GM12878 (cell line): ENCODE data around the gene CYTL1. TPM values are rescaled to one million over a fixed set of nuclear protein-coding genes. Genes with fewer than 3 reads are reported as not detected.

Experiments used
- ATAC-seq: fragments of 200-7000 bp; cut with Tn5 transposase; 3 replicates; pipeline ENCODE4 v1.9.1; 2020; ENCODE audit warnings: mild to moderate bottlenecking, moderate library complexity
- BruUV-seq: library from RNA; stranded (reverse); fragments of 400-500 nt; replicated peaks from 2 replicates; lab custom pipeline; 2021; lab: Mats Ljungman, UMichigan
- CTCF ChIA-PET: fragments of 300-600 bp; sonication (Branson Sonifier 250); formaldehyde crosslinking; extraction: SDS; loops from one replicate; lab custom pipeline; 2021; ENCODE audit warnings: inconsistent platforms; lab: Yijun Ruan, JAX
- POLR2A ChIA-PET: fragments of 350-600 bp; formaldehyde crosslinking; extraction: SDS; loops from one replicate; lab custom pipeline; 2021; ENCODE audit warnings: inconsistent platforms; lab: Charles Lee
- RAD21 ChIA-PET: fragments of 300-600 bp; sonication (Branson Sonifier 250); formaldehyde crosslinking; loops from one replicate; lab custom pipeline; 2023; ENCODE audit warnings: antibody characterized with exemption; ENCODE audit not compliant: unreplicated experiment; lab: Charles Lee
- SMC1A ChIA-PET: fragments of 300-600 bp; sonication (Branson Sonifier 250); formaldehyde crosslinking; loops from one replicate; lab custom pipeline; 2023; ENCODE audit not compliant: unreplicated experiment, uncharacterized antibody; lab: Charles Lee
- DNase-seq: peaks from one replicate; pipeline ENCODE4 v3.0.0-alpha.2; 2011; ENCODE audit warnings: low read depth, low spot score
- FAIRE-seq: peaks from 3 replicates; lab custom pipeline; 2011; peaks lifted over from hg19 to GRCh38; lab: Jason Lieb, UNC
- H2AFZ ChIP-seq: 2 replicates; pipeline ENCODE4 v1.6.0; 2011; ENCODE audit warnings: low read depth, low read length, control low read depth; ENCODE audit not compliant: control insufficient read depth
- H3K27ac ChIP-seq: 2 replicates; pipeline ENCODE4 v1.5.1; 2011; ENCODE audit warnings: control low read depth; ENCODE audit not compliant: control insufficient read depth, insufficient read depth
- H3K27me3 ChIP-seq, 2 experiments: replicated peaks in 1 of 2; 2 replicates each; pipeline versions ENCODE4 v1.6.0 to v1.6.1; 2011; ENCODE audit warnings: low read length in 1 of 2; ENCODE audit not compliant: control insufficient read depth in 2 of 2, insufficient read depth in 2 of 2
- H3K36me3 ChIP-seq, 2 experiments: 2 replicates each; pipeline ENCODE4 v1.5.1; 2011; ENCODE audit warnings: low read length in 1 of 2; ENCODE audit not compliant: control insufficient read depth in 2 of 2, insufficient read depth in 2 of 2
- H3K4me1 ChIP-seq: 2 replicates; pipeline ENCODE4 v1.6.1; 2011; ENCODE audit warnings: mild to moderate bottlenecking, low read length, moderate library complexity, mixed read lengths; ENCODE audit not compliant: control insufficient read depth, insufficient read depth
- H3K4me2 ChIP-seq: 2 replicates; pipeline ENCODE4 v1.6.0; 2011; ENCODE audit warnings: control low read depth; ENCODE audit not compliant: control insufficient read depth, insufficient read depth
- H3K4me3 ChIP-seq: fragments of 200-600 bp; sonication (generic); 2 replicates; pipeline ENCODE4 v1.5.1; 2016
- H3K79me2 ChIP-seq: 2 replicates; pipeline ENCODE4 v1.6.0; 2011; ENCODE audit warnings: low read length; ENCODE audit not compliant: control insufficient read depth, insufficient read depth
- H3K9ac ChIP-seq: 2 replicates; pipeline ENCODE4 v1.8.0; 2011; ENCODE audit warnings: low read length, control low read depth, mixed read lengths; ENCODE audit not compliant: control insufficient read depth, insufficient read depth
- H3K9me3 ChIP-seq: replicated peaks from 3 replicates; pipeline ENCODE4 v1.5.1; 2011; ENCODE audit warnings: mild to moderate bottlenecking, low read length; ENCODE audit not compliant: control insufficient read depth, insufficient read depth
- H4K20me1 ChIP-seq: 2 replicates; pipeline ENCODE4 v1.6.0; 2011; ENCODE audit not compliant: control insufficient read depth, insufficient read depth
- BRCA1 ChIP-seq: IDR thresholded peaks from 2 replicates; pipeline ENCODE4 v1.6.1; 2011; ENCODE audit warnings: low read depth, low read length, improper control_type of control experiment
- CEBPZ ChIP-seq: fragments of 150-350 bp; IDR thresholded peaks from 2 replicates; pipeline ENCODE4 v1.6.1; 2016; ENCODE audit warnings: low read depth, low read length
- CREM ChIP-seq: IDR thresholded peaks from 2 replicates; pipeline ENCODE4 v1.6.1; 2014; ENCODE audit warnings: antibody characterized with exemption, low read depth
- EP300 ChIP-seq, 2 experiments: fragments of 150-350 bp in 1 of 2; IDR thresholded peaks; 2 replicates each; pipeline ENCODE4 v1.6.1; 2011 to 2012; ENCODE audit warnings: low read depth in 2 of 2, low read length in 2 of 2, borderline replicate concordance in 1 of 2, improper control_type of control experiment in 1 of 2, inconsistent platforms in 1 of 2; ENCODE audit not compliant: control insufficient read depth in 1 of 2
- HCFC1 ChIP-seq: fragments of 150-350 bp; IDR thresholded peaks from 2 replicates; pipeline ENCODE4 v1.6.1; 2014; ENCODE audit warnings: low read length
- HSF1 ChIP-seq: fragments of 150-350 bp; IDR thresholded peaks from 2 replicates; pipeline ENCODE4 v1.6.1; 2014; ENCODE audit warnings: mild to moderate bottlenecking, low read depth, low read length
- IKZF1 ChIP-seq: fragments of 450-650 bp; conservative IDR thresholded peaks from 2 replicates; pipeline ENCODE4 v1.6.1; 2017; ENCODE audit warnings: antibody characterized with exemption, mild to moderate bottlenecking
- LARP7 ChIP-seq: fragments of 450-650 bp; IDR thresholded peaks from 2 replicates; pipeline ENCODE4 v1.6.1; 2017; ENCODE audit warnings: mild to moderate bottlenecking
- NR2C1 ChIP-seq: fragments of 450-650 bp; IDR thresholded peaks from 2 replicates; pipeline ENCODE4 v1.6.1; 2017; ENCODE audit warnings: antibody characterized with exemption, mild to moderate bottlenecking, moderate library complexity
- NRF1 ChIP-seq: conservative IDR thresholded peaks from 2 replicates; pipeline ENCODE4 v1.6.1; 2011; ENCODE audit warnings: mild to moderate bottlenecking, low read depth, low read length, improper control_type of control experiment
- PML ChIP-seq: IDR thresholded peaks from 2 replicates; pipeline ENCODE4 v1.6.1; 2012; ENCODE audit warnings: low read length, inconsistent platforms
- POLR2AphosphoS5 ChIP-seq: IDR thresholded peaks from 2 replicates; pipeline ENCODE4 v1.6.1; 2011; ENCODE audit warnings: mild to moderate bottlenecking, low read length, inconsistent platforms
- RAD51 ChIP-seq: fragments of 450-650 bp; IDR thresholded peaks from 2 replicates; pipeline ENCODE4 v1.6.1; 2016; ENCODE audit warnings: moderate library complexity, mild to moderate bottlenecking, inconsistent platforms
- RCOR1 ChIP-seq: conservative IDR thresholded peaks from 2 replicates; pipeline ENCODE4 v1.6.1; 2012; ENCODE audit warnings: low read depth, low read length, improper control_type of control experiment
- SP1 ChIP-seq: IDR thresholded peaks from one replicate; pipeline ENCODE4 v1.6.1; 2011; ENCODE audit warnings: low read depth, low read length
- ZNF207 ChIP-seq: fragments of 450-650 bp; IDR thresholded peaks from 2 replicates; pipeline ENCODE4 v1.6.1; 2014; ENCODE audit warnings: antibody characterized with exemption, mild to moderate bottlenecking, borderline replicate concordance
- WGBS: methylation state at CpG from one replicate; pipeline ENCODE4 v1.1.6; 2016; ENCODE audit warnings: low lambda C conversion rate; ENCODE audit not compliant: insufficient replicate concordance, insufficient coverage; ENCODE audit errors: missing lambda C conversion rate; 5-methylcytosine and 5-hydroxymethylcytosine counted together
- in situ Hi-C: fragments of 300-500 bp; cut with MboI; formaldehyde crosslinking; loops from 9 replicates; pipeline ENCODE4 v1.14.3; 2018; ENCODE audit warnings: mixed read lengths
- intact Hi-C: fragments of 100-400 bp; cut with micrococcal nuclease; formaldehyde crosslinking; loops from one replicate; pipeline ENCODE4 v1.14.2; 2022; ENCODE audit not compliant: unreplicated experiment
- polyA plus RNA-seq, 11 experiments: library from polyadenylated mRNA; depleted of rRNA in 4 of 11; unstranded in 6 of 11; stranded (reverse) in 5 of 11; fragments of >200 nt; fragmentation: Nextera tagmentation in 4 of 11; fragmentation: Illumina TruSeq in 1 of 11; extraction: Ambion mirVana in 4 of 11; extraction: Trizol in 1 of 11; gene quantifications; 1 replicate in 1 of 11; 2 replicates in 10 of 11; pipeline versions ENCODE4 v1.2.1 to v1.2.3, GENCODE V29; 2011 to 2016; ENCODE audit warnings: inconsistent platforms in 2 of 11, missing spikeins in 2 of 11, low read depth in 1 of 11
- total RNA-seq, 4 experiments: library from RNA; depleted of rRNA in 3 of 4; stranded (reverse); fragments of >200 nt in 3 of 4; fragmentation: Illumina TruSeq in 1 of 4; extraction: Trizol in 1 of 4; gene quantifications; 2 replicates each; pipeline versions ENCODE4 v1.2.1 to v1.2.3, GENCODE V29; 2013 to 2021

CYTL1 gene
- total and polyA plus RNA-seq, 10 of the 15 experiments (the other 5 are each of a cell fraction or from before 2014, with no cell fraction given) = not detected

GRCh38 chr4:4985844-4986243 is 33.4 kb downstream of the CYTL1 start (continued):
- no peak for TF ChIP-seq IKZF1

DNA sequence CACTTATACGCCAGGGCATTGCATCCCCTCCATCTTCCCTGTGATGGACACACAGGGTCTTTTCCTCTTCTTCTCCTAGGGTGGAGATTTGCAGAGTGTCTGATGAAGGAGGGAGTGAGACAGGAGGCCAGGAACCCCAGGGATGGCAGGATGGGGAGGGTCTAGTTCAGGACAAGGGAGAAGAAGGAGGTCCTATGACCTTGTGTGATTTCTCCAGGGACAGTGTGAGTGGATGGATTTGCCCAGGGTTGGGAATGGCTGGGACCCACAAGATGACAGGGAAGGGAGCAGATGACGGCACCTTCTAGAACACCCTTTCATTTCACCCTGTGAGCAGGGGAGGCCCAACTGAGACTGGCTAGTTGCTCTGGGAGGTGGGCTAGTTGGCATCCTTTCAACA is 34.2 kb downstream of the CYTL1 start:
- Histone ChIP-seq H3K4me1 (no peaks in the 10 kb centered on the region), H3K79me2 (no peaks in the 10 kb centered on the region), H3K27me3 (no peaks in the 10 kb centered on the region; a peak in 1 of 4 replicates), H3K9me3 (no peaks in the 10 kb centered on the region), H3K36me3 (no peaks in the 10 kb centered on the region), H3K4me2 (no peak overlapping the region), H3K4me3 (no peak overlapping the region), H4K20me1 (no peaks in the 10 kb centered on the region), H3K9ac (no peak overlapping the region), H2AFZ (no peak overlapping the region), H3K27ac (no peak overlapping the region)
- WGBS = 9% methylated on average over 2 of the region's 2 CpGs
- CTCF ChIA-PET = no interaction called here
- ATAC-seq (no peak), DNase-seq (no peak), FAIRE-seq (no peak)
- intact Hi-C loops = no loop called here
- no TSS peak for BruUV-seq
- RAD21 ChIA-PET = no interaction called here
- SMC1A ChIA-PET = no interaction called here
- in situ Hi-C loops = no loop called here
- TF ChIP-seq EP300 (IDR thresholded peaks at IDR 0.05; ENCODE audit: borderline replicate concordance in 1 of 2, control insufficient read depth in 1 of 2, low read depth in 2 of 2, low read length in 2 of 2) (no peak), SP1 (no peak), RAD51 (no peak), CREM (no peak), BRCA1 (no peak), LARP7 (no peak), NR2C1 (no peak), RCOR1 (no peak), ZNF207 (no peak), CEBPZ (no peak), NRF1 (no peak), POLR2AphosphoS5 (no peak), PML (no peak), HCFC1 (no peak), HSF1 (no peak)
- POLR2A ChIA-PET = no interaction called here
